DMS79 treated with DMSO at 0.1 percent for 48 hours (cell line): ENCODE results near the gene KDM5A.
"Not testable (repeated sequence)": the region's sequence is repeated elsewhere in the genome, so short reads cannot be mapped to it uniquely, and the experiment has no call there.

ENCODE experiments used
- DNase-seq: peaks from one replicate; lab custom pipeline; 2025; lab: John Stamatoyannopoulos, UW

The KDM5A gene

GRCh38 chr12:389142-390096, at the start of gene KDM5A:
Gene KDM5A (minus strand): TSS chr12:389320. CDS start chr12:389091, 229 bp downstream.
- DNase-seq, result no peak

- DNase-seq, result not testable (repeated sequence)
These were observed 46.6 kb upstream of the KDM5A start for GRCh38 chr12:435737-436136.

- DNase-seq, result no peak
These were observed 33.4 kb upstream of the KDM5A start for GRCh38 chr12:422526-422925.

- no peak for DNase-seq
These were observed 29.3 kb upstream of the KDM5A start for GRCh38 chr12:418432-418831.

- DNase-seq, result no peak
These were observed 25.7 kb upstream of the KDM5A start for GRCh38 chr12:414859-415258.

GRCh38 chr12:402029-402389, 12.9 kb upstream of the KDM5A start:
- no peak for DNase-seq

- no peak for DNase-seq
These were observed 12.3 kb upstream of the KDM5A start, which contains the start of gene CCDC77 for GRCh38 chr12:401235-402028. Gene CCDC77 (plus strand): TSS chr12:401644. CDS start chr12:409384, 7,740 bp downstream.

GRCh38 chr12:400828-401227, 11.7 kb upstream of the KDM5A start:
- DNase-seq, result no peak

GRCh38 chr12:388541-389141, 479 bp downstream of the KDM5A start:
- no peak for DNase-seq

- no peak for DNase-seq
These were observed 1.1 kb downstream of the KDM5A start for GRCh38 chr12:388012-388411.

- DNase-seq, result no peak
These were observed 2.5 kb downstream of the KDM5A start for GRCh38 chr12:386651-387050.

GRCh38 chr12:370739-371485, 18.2 kb downstream of the KDM5A start:
- DNase-seq, result not testable (repeated sequence)

GRCh38 chr12:367972-368371, 21.1 kb downstream of the KDM5A start:
- DNase-seq, result no peak

- no peak for DNase-seq
These were observed 22.3 kb downstream of the KDM5A start for GRCh38 chr12:366820-367219.

GRCh38 chr12:359091-359490, 30.0 kb downstream of the KDM5A start:
- no peak for DNase-seq

GRCh38 chr12:356276-356988, 32.7 kb downstream of the KDM5A start:
- DNase-seq, result no peak

- DNase-seq, result not testable (repeated sequence)
These were observed 37.9 kb downstream of the KDM5A start for GRCh38 chr12:351197-351596.

GRCh38 chr12:349625-350024, 39.5 kb downstream of the KDM5A start:
- DNase-seq, result not testable (repeated sequence)

- not testable (repeated sequence) for DNase-seq
These were observed 46.1 kb downstream of the KDM5A start for GRCh38 chr12:343036-343435.

- no peak for DNase-seq
These were observed 52.1 kb downstream of the KDM5A start for GRCh38 chr12:337039-337438.

- DNase-seq, result no peak
These were observed 55.0 kb downstream of the KDM5A start for GRCh38 chr12:334125-334524.
